ENCODE measurements around the gene NFKBIL1. TPM values are rescaled to one million over a fixed set of nuclear protein-coding genes. Genes with fewer than 3 reads are reported as not detected.
A peak's percentile ranks its signal among the peaks of the same experiment; 100 is the strongest.

Gene NFKBIL1
- total and polyA plus RNA-seq, 9 of the 15 experiments (the other 6 are each of a cell fraction or from before 2014, with no cell fraction given) = 0.49 to 33.1 (median 7.6) TPM

DNA sequence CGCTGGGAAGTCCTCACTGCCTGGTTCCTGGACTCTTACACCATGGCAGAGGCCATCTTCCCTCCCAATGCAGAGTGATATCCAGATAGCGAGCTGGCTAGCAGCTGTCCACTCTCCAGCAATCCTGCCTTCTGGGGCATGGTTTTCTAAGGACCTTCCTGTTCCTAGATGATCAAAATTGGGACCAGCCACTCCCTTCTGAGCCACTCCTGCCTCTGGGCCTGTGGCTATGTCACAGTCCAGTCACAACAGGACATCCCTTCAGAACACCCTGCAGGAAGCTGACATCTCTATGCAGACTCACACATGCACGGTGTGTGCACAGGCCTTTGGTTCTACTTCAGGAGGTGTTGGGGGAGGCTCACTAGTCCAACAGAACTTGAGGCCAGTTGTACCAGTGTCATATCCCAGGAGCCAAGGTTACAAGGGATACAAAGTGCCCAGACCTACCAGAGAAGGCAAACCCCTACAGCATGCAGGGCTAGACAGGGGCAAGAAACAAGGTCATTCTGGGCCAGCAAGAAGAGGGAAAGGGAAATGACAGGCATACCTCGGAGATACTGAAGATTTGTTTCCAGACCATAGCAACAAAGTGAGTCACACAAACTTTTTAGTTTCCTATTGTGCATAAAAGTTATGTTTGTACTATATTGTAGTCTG is 21.3 kb upstream of the NFKBIL1 start (continued):
- TF ChIP-seq CREBBP (IDR thresholded peaks at IDR 0.05; ENCODE audit: low read depth, low read length) (no peak), E2F5 (CRISPR knock-in tag; IDR thresholded peaks at IDR 0.05) (0 out of 2 replicates have a peak, but pooled peaks have one; percentile 50), TCF7 (IDR thresholded peaks at IDR 0.05; ENCODE audit: borderline replicate concordance) (no peak), U2AF2 (optimal IDR thresholded peaks at IDR 0.05; ENCODE audit: low read depth, low read length) (no peak), HOXB6 (CRISPR knock-in tag; IDR thresholded peaks at IDR 0.05; ENCODE audit: borderline replicate concordance) (no peak), CTBP1 (IDR thresholded peaks at IDR 0.05; ENCODE audit: borderline replicate concordance) (0 out of 2 replicates have a peak, but pooled peaks have one; percentile 51), RFX1 (IDR thresholded peaks at IDR 0.05) (no peak), ZC3H11A (IDR thresholded peaks at IDR 0.05; ENCODE audit: low read depth, low read length) (no peak), USF1 (CRISPR knock-in tag; IDR thresholded peaks at IDR 0.05) (peak; percentile 57), RAD51 (IDR thresholded peaks at IDR 0.05; ENCODE audit: borderline replicate concordance, low read depth) (no peak), DMBX1 (CRISPR knock-in tag; IDR thresholded peaks at IDR 0.05; ENCODE audit: borderline replicate concordance) (no peak), ZKSCAN8 (CRISPR knock-in tag; IDR thresholded peaks at IDR 0.05) (no peak), ZNF277 (CRISPR knock-in tag; IDR thresholded peaks at IDR 0.05; ENCODE audit: borderline replicate concordance) (no peak)
- TF ChIP-seq, protein P1, sequence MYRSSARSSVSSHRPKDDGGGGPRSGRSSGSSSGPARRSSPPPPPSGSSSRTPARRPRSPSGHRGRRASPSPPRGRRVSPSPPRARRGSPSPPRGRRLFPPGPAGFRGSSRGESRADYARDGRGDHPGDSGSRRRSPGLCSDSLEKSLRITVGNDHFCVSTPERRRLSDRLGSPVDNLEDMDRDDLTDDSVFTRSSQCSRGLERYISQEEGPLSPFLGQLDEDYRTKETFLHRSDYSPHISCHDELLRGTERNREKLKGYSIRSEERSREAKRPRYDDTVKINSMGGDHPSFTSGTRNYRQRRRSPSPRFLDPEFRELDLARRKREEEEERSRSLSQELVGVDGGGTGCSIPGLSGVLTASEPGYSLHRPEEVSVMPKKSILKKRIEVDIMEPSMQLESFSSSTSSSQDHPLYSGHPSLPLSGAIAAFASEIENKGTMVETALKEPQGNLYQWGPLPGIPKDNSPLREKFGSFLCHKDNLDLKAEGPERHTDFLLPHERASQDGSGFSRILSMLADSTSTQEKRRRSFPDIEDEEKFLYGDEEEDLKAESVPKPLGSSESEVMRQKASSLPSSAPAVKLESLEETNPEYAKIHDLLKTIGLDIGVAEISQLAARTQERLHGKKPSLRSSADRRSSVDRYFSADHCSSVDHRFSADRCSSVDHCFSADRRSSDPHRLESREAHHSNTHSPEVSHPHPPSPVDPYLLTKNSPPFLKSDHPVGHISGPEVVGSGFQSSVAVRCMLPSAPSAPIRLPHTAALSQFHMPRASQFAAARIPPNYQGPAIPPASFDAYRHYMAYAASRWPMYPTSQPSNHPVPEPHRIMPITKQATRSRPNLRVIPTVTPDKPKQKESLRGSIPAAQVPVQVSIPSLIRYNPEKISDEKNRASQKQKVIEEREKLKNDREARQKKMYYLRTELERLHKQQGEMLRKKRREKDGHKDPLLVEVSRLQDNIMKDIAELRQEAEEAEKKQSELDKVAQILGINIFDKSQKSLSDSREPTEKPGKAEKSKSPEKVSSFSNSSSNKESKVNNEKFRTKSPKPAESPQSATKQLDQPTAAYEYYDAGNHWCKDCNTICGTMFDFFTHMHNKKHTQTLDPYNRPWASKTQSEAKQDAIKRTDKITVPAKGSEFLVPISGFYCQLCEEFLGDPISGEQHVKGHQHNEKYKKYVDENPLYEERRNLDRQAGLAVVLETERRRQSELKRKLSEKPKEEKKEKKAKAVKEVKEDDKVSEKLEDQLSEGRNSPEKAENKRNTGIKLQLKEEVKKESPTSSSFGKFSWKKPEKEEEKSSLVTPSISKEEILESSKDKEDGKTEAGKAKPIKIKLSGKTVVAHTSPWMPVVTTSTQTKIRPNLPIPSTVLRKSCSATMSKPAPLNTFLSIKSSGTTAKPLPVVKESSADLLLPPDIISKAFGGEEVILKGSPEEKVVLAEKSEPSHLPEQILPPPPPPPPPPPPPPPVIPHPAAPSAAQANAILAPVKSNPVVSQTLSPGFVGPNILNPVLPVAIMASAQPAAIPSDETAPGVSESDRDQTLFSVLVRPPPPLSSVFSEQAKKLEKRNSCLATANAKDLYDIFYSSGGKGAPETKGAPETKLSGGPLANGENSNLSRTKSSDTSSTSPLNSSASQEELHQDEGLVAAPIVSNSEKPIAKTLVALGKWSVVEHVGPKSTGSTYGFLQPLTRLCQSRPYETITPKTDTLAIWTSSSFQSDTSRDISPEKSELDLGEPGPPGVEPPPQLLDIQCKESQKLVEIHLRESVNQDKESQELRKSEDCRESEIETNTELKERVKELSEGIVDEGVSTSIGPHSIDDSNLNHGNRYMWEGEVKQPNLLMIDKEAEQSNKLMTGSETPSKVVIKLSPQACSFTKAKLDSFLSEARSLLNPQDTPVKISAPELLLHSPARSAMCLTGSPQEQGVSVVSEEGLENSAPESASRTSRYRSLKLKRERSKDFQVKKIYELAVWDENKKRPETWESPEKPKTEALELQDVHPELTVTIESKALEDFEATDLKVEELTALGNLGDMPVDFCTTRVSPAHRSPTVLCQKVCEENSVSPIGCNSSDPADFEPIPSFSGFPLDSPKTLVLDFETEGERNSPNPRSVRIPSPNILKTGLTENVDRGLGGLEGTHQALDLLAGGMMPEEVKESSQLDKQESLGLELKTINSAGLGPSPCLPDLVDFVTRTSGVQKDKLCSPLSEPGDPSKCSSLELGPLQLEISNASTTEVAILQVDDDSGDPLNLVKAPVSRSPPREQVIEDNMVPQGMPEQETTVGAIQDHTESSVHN (IDR thresholded peaks at IDR 0.05; ENCODE audit: borderline replicate concordance in 1 of 2, low read depth in 1 of 2) = no peak
- TF ChIP-seq, protein P2, sequence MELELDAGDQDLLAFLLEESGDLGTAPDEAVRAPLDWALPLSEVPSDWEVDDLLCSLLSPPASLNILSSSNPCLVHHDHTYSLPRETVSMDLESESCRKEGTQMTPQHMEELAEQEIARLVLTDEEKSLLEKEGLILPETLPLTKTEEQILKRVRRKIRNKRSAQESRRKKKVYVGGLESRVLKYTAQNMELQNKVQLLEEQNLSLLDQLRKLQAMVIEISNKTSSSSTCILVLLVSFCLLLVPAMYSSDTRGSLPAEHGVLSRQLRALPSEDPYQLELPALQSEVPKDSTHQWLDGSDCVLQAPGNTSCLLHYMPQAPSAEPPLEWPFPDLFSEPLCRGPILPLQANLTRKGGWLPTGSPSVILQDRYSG (tag; conservative IDR thresholded peaks at IDR 0.05; ENCODE audit: low read depth) = peak; percentile 69
